OCI-LY7 (cell line): ENCODE results near the gene SCYGR4. TPM values are rescaled to one million over a fixed set of nuclear protein-coding genes. Genes with fewer than 3 reads are reported as not detected.
"Not testable (repeated sequence)": the region's sequence is repeated elsewhere in the genome, so short reads cannot be mapped to it uniquely, and the experiment has no call there.

Source experiments
- BruUV-seq: library from RNA; stranded (reverse); fragments of 400-500 nt; replicated peaks from 2 replicates; lab custom pipeline; 2021; lab: Mats Ljungman, UMichigan
- CTCF ChIA-PET: fragments of 300-600 bp; sonication (Branson Sonifier 250); formaldehyde crosslinking; loops from one replicate; lab custom pipeline; 2022; ENCODE audit warnings: antibody characterized with exemption; ENCODE audit not compliant: unreplicated experiment; lab: Charles Lee
- POLR2A ChIA-PET: fragments of 300-600 bp; sonication (Branson Sonifier 250); formaldehyde crosslinking; loops from one replicate; lab custom pipeline; 2022; ENCODE audit warnings: antibody characterized with exemption; lab: Charles Lee
- DNase-seq: peaks from one replicate; pipeline ENCODE4 v3.0.0-alpha.2; 2015; ENCODE audit warnings: low spot score
- H2AFZ ChIP-seq: fragments of 200-600 bp; sonication (generic), shearing (Covaris generic); 2 replicates; pipeline ENCODE4 v1.6.1; 2014; ENCODE audit warnings: mild to moderate bottlenecking, antibody characterized with exemption, low read length, moderate library complexity
- H3K27ac ChIP-seq: fragments of 200-600 bp; sonication (generic); 2 replicates; pipeline ENCODE4 v1.5.1; 2014; ENCODE audit warnings: mixed run types, low read depth, mild to moderate bottlenecking, moderate library complexity, low read length, inconsistent platforms; ENCODE audit not compliant: poor library complexity, severe bottlenecking
- H3K36me3 ChIP-seq: fragments of 200-600 bp; sonication (generic); 2 replicates; pipeline ENCODE4 v1.6.1; 2014; ENCODE audit warnings: mild to moderate bottlenecking, antibody characterized with exemption, low read length, moderate library complexity, mixed read lengths; ENCODE audit not compliant: insufficient read depth
- H3K4me1 ChIP-seq: fragments of 200-600 bp; sonication (generic); 2 replicates; pipeline ENCODE4 v1.5.1; 2014; ENCODE audit warnings: mild to moderate bottlenecking, low read length; ENCODE audit not compliant: insufficient read depth, poor library complexity, severe bottlenecking
- H3K4me2 ChIP-seq: fragments of 200-600 bp; sonication (generic); 2 replicates; pipeline ENCODE4 v1.6.1; 2014; ENCODE audit warnings: mild to moderate bottlenecking, low read length
- H3K4me3 ChIP-seq: fragments of 200-600 bp; sonication (generic); 2 replicates; pipeline ENCODE4 v1.5.1; 2014; ENCODE audit warnings: mild to moderate bottlenecking, low read depth, low read length; ENCODE audit not compliant: poor library complexity, severe bottlenecking
- H3K79me2 ChIP-seq: fragments of 200-600 bp; sonication (generic); 2 replicates; pipeline ENCODE4 v1.6.1; 2016; ENCODE audit warnings: low read depth, mild to moderate bottlenecking, low read length, moderate library complexity, mixed read lengths; ENCODE audit not compliant: insufficient read depth
- H3K9me2 ChIP-seq: fragments of 200-600 bp; sonication (generic); 2 replicates; pipeline ENCODE4 v1.6.1; 2016; ENCODE audit warnings: mild to moderate bottlenecking, low read length, mixed read lengths; ENCODE audit not compliant: insufficient read depth
- H3K9me3 ChIP-seq: fragments of 200-600 bp; sonication (generic); 2 replicates; pipeline ENCODE4 v1.6.1; 2014; ENCODE audit warnings: mild to moderate bottlenecking, mixed run types, low read length, mixed read lengths
- H4K20me1 ChIP-seq: fragments of 200-600 bp; sonication (generic); 2 replicates; pipeline ENCODE4 v1.6.1; 2014; ENCODE audit warnings: mild to moderate bottlenecking, antibody characterized with exemption, low read length, moderate library complexity, mixed read lengths; ENCODE audit not compliant: insufficient read depth
- EZH2phosphoT487 ChIP-seq: fragments of 200-600 bp; sonication (generic); IDR thresholded peaks from 2 replicates; pipeline ENCODE4 v1.6.1; 2018; ENCODE audit warnings: low read depth, borderline replicate concordance, mild to moderate bottlenecking, mixed run types, antibody characterized with exemption, low read length, moderate library complexity, mixed read lengths
- intact Hi-C: fragments of 100-400 bp; cut with micrococcal nuclease; formaldehyde crosslinking; loops from one replicate; pipeline ENCODE4 v1.10.0; 2022; ENCODE audit not compliant: unreplicated experiment
- total RNA-seq, 2 experiments: library from RNA; depleted of rRNA in 1 of 2; stranded (reverse); fragments of >200 nt in 1 of 2; shearing (Covaris generic) in 1 of 2; gene quantifications; 2 replicates each; pipeline ENCODE4 v1.2.3, GENCODE V29; 2014 to 2022
- TF ChIP-seq, protein P1 (sequence below): fragments of 200-600 bp; sonication (generic); conservative IDR thresholded peaks from 2 replicates; pipeline ENCODE4 v1.5.1; 2014; ENCODE audit warnings: mild to moderate bottlenecking, antibody characterized with exemption, low read length, moderate library complexity, mixed read lengths

Gene SCYGR4
- total RNA-seq, 2 experiments from 2014 or later, result not detected

- intact Hi-C loops, result no loop called here
- TF ChIP-seq, protein P1, sequence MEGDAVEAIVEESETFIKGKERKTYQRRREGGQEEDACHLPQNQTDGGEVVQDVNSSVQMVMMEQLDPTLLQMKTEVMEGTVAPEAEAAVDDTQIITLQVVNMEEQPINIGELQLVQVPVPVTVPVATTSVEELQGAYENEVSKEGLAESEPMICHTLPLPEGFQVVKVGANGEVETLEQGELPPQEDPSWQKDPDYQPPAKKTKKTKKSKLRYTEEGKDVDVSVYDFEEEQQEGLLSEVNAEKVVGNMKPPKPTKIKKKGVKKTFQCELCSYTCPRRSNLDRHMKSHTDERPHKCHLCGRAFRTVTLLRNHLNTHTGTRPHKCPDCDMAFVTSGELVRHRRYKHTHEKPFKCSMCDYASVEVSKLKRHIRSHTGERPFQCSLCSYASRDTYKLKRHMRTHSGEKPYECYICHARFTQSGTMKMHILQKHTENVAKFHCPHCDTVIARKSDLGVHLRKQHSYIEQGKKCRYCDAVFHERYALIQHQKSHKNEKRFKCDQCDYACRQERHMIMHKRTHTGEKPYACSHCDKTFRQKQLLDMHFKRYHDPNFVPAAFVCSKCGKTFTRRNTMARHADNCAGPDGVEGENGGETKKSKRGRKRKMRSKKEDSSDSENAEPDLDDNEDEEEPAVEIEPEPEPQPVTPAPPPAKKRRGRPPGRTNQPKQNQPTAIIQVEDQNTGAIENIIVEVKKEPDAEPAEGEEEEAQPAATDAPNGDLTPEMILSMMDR, result no peak
- no peak for TF ChIP-seq EZH2phosphoT487
- CTCF ChIA-PET, result no interaction called here
- POLR2A ChIA-PET, result no interaction called here
- Histone ChIP-seq H3K36me3 (no peaks in the 10 kb centered on the region), H3K4me2 (no peak overlapping the region), H3K27ac (no peak overlapping the region), H3K9me3 (no peaks in the 10 kb centered on the region), H3K79me2 (no peaks in the 10 kb centered on the region), H3K4me3 (no peak overlapping the region), H3K4me1 (no peaks in the 10 kb centered on the region), H3K9me2 (no peaks in the 10 kb centered on the region), H2AFZ (no peak overlapping the region), H4K20me1 (no peaks in the 10 kb centered on the region)
- no TSS peak for BruUV-seq
- no peak for DNase-seq
These were observed 44.5 kb downstream of the SCYGR4 start for GRCh38 chr2:227661827-227662226.

DNA sequence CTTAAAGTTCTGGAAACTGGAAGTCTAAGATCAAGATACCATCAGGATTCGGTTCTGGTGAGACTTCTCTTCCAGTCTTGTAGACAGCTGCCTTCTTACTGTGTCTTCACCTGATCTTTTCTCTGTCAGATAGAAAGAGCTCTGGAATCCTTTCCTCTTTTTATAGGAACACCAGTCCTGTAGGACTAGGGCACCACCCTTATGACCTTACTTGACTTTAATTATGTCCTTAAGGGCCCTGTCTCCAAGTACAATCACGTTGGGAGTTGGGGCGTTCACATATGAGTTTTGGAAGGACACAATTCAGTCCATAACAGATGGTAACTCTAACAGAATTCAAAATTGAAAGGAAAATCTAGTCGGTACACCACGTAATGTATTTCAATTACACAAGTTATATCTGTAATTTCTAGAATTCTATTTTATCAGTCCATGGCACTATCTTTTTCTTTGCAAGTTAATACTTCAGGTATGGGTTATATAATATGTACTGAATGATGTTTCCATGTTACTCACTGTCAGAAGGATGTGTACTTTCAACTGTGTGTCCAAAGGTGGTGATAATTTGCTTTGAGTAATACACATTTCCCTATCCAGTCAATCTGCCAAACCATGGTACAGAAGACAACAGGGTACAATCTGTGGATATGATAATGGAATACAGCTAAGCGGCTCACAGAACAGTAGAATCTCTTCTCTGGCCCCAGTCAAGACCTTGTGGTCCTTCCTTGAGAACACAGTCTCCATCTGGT lies 48.1 kb downstream of the SCYGR4 start:
- CTCF ChIA-PET, result no interaction called here
- no peak overlapping the region for H3K4me2 ChIP-seq
- BruUV-seq, result no TSS peak

GRCh38 chr2:227666631-227667170 lies 49.4 kb downstream of the SCYGR4 start, which contains the start of gene SCYGR5:
SCYGR5 (plus strand) TSS chr2:227666804; CDS start chr2:227666804, 0 bp downstream.
- intact Hi-C loops, result not testable (repeated sequence)

More for the DNA sequence above, 48.1 kb downstream of the SCYGR4 start:
- Histone ChIP-seq H3K9me3 (no peaks in the 10 kb centered on the region), H3K4me3 (no peak overlapping the region), H3K79me2 (no peaks in the 10 kb centered on the region), H3K4me1 (no peaks in the 10 kb centered on the region), H4K20me1 (no peaks in the 10 kb centered on the region), H3K36me3 (no peaks in the 10 kb centered on the region), H3K27ac (no peak overlapping the region), H3K9me2 (no peaks in the 10 kb centered on the region), H2AFZ (no peak overlapping the region)
- intact Hi-C loops, result no loop called here
- TF ChIP-seq, protein P1, result no peak
- TF ChIP-seq EZH2phosphoT487, result no peak
- POLR2A ChIA-PET, result no interaction called here
- DNase-seq, result no peak

More at GRCh38 chr2:227666631-227667170, 49.4 kb downstream of the SCYGR4 start, which contains the start of gene SCYGR5:
- H3K36me3 ChIP-seq, H3K4me2 ChIP-seq, H3K79me2 ChIP-seq, H3K4me3 ChIP-seq, H3K4me1 ChIP-seq, H3K9me3 ChIP-seq, H4K20me1 ChIP-seq, H3K9me2 ChIP-seq, CTCF ChIA-PET, H2AFZ ChIP-seq, POLR2A ChIA-PET, DNase-seq, BruUV-seq, H3K27ac ChIP-seq: not testable (repeated sequence)

Other genes with a start within 250 kb of the SCYGR4 start
- gene TM4SF20, start 238.2 kb upstream of the SCYGR4 start, total RNA-seq (2014; rRNA removed; shearing (Covaris generic)), result not detected in 2 replicates
- gene TM4SF20, start 238.2 kb upstream of the SCYGR4 start, total RNA-seq (2022), result not detected in 2 replicates
- gene SCYGR1, start 229.5 kb upstream of the SCYGR4 start, total RNA-seq (2014; rRNA removed; shearing (Covaris generic)), result not detected in 2 replicates
- gene SCYGR1, start 229.5 kb upstream of the SCYGR4 start, total RNA-seq (2022), result not detected in 2 replicates
- gene AGFG1, start 145.3 kb upstream of the SCYGR4 start, total RNA-seq (2014; rRNA removed; shearing (Covaris generic)), result 29.4 and 37.6 TPM in 2 replicates
- 65.4 and 68.5 TPM in 2 replicates for gene AGFG1, start 145.3 kb upstream of the SCYGR4 start, total RNA-seq (2022)
- gene SCYGR2, start 18.6 kb upstream of the SCYGR4 start, total RNA-seq (2014; rRNA removed; shearing (Covaris generic)), result not detected in 2 replicates
- gene SCYGR2, start 18.6 kb upstream of the SCYGR4 start, total RNA-seq (2022), result not detected in 2 replicates
- not detected in 2 replicates for gene SCYGR3, start 2.7 kb upstream of the SCYGR4 start, total RNA-seq (2014; rRNA removed; shearing (Covaris generic))
- not detected in 2 replicates for gene SCYGR3, start 2.7 kb upstream of the SCYGR4 start, total RNA-seq (2022)
- not detected in 2 replicates for gene SCYGR5, start 49.3 kb downstream of the SCYGR4 start, total RNA-seq (2014; rRNA removed; shearing (Covaris generic))
- gene SCYGR5, start 49.3 kb downstream of the SCYGR4 start, total RNA-seq (2022), result not detected in 2 replicates
- gene SLC19A3, start 100.5 kb downstream of the SCYGR4 start, total RNA-seq (2014; rRNA removed; shearing (Covaris generic)), result not detected in 2 replicates
- not detected in 2 replicates for gene SLC19A3, start 100.5 kb downstream of the SCYGR4 start, total RNA-seq (2022)
- not detected in 2 replicates for gene SCYGR6, start 107.3 kb downstream of the SCYGR4 start, total RNA-seq (2014; rRNA removed; shearing (Covaris generic))
- gene SCYGR6, start 107.3 kb downstream of the SCYGR4 start, total RNA-seq (2022), result not detected in 2 replicates
- gene SCYGR7, start 110.8 kb downstream of the SCYGR4 start, total RNA-seq (2014; rRNA removed; shearing (Covaris generic)), result not detected in 2 replicates
- not detected in 2 replicates for gene SCYGR7, start 110.8 kb downstream of the SCYGR4 start, total RNA-seq (2022)
- not detected in 2 replicates for gene SCYGR8, start 128.4 kb downstream of the SCYGR4 start, total RNA-seq (2014; rRNA removed; shearing (Covaris generic))
- not detected in 2 replicates for gene SCYGR8, start 128.4 kb downstream of the SCYGR4 start, total RNA-seq (2022)
- gene CCL20, start 196.3 kb downstream of the SCYGR4 start, total RNA-seq (2014; rRNA removed; shearing (Covaris generic)), result not detected in 2 replicates
- gene CCL20, start 196.3 kb downstream of the SCYGR4 start, total RNA-seq (2022), result not detected in 2 replicates